Breast epithelium (tissue), 4 donors: ENCODE data around the gene LAMA1. TPM values are rescaled to one million over a fixed set of nuclear protein-coding genes. Genes with fewer than 3 reads are reported as not detected.
"Not testable (repeated sequence)": the region's sequence is repeated elsewhere in the genome, so short reads cannot be mapped to it uniquely, and the experiment has no call there.

Experiments used
- DNase-seq, 2 donors: peaks; one replicate each; pipeline ENCODE4 v3.0.0-alpha.2; 2019; ENCODE audit warnings: low spot score in 2 of 2
- H3K27ac ChIP-seq, 2 donors: fragments of 200-600 bp; sonication (generic) in 1 of 2; one replicate each; pipeline ENCODE4 v1.5.1; 2016 to 2019; ENCODE audit warnings: mild to moderate bottlenecking in 1 of 2
- H3K27me3 ChIP-seq, 2 donors: fragments of 200-600 bp; sonication (generic) in 1 of 2; one replicate each; pipeline versions ENCODE4 v1.5.1 to v1.6.0; 2017 to 2019; ENCODE audit warnings: control low read depth in 1 of 2, mild to moderate bottlenecking in 1 of 2
- H3K36me3 ChIP-seq: fragments of 200-600 bp; one replicate; pipeline ENCODE4 v1.5.1; 2019
- H3K4me1 ChIP-seq, 2 donors: fragments of 200-600 bp; sonication (generic); one replicate each; pipeline ENCODE4 v1.5.1; 2016 to 2019; ENCODE audit warnings: control low read depth in 1 of 2
- H3K4me3 ChIP-seq, 3 donors: fragments of 200-600 bp; sonication (generic); 1 replicate in 2 of 3; 2 replicates in 1 of 3; pipeline ENCODE4 v1.5.1; 2016 to 2019; ENCODE audit warnings: mild to moderate bottlenecking in 3 of 3, moderate library complexity in 2 of 3
- H3K9me3 ChIP-seq, 2 donors: fragments of 200-600 bp; sonication (generic) in 1 of 2; one replicate each; pipeline ENCODE4 v1.5.1; 2016 to 2019; ENCODE audit warnings: control low read depth in 1 of 2
- CTCF ChIP-seq, 3 donors: fragments of 450-650 bp; IDR thresholded peaks; one replicate each; pipeline ENCODE4 v1.5.1; 2016 to 2017; ENCODE audit warnings: antibody characterized with exemption in 3 of 3, mild to moderate bottlenecking in 3 of 3, moderate library complexity in 3 of 3
- POLR2A ChIP-seq: fragments of 450-650 bp; IDR thresholded peaks from one replicate; pipeline ENCODE4 v1.6.1; 2016; ENCODE audit warnings: antibody characterized with exemption, mild to moderate bottlenecking, moderate library complexity
- POLR2AphosphoS5 ChIP-seq, 3 donors: sonication (generic); formaldehyde crosslinking; IDR thresholded peaks; one replicate each; pipeline ENCODE4 v1.6.1; 2017; ENCODE audit warnings: antibody characterized with exemption in 3 of 3
- intact Hi-C: fragments of 100-400 bp; cut with DNase I; formaldehyde crosslinking; loops from one replicate; pipeline ENCODE4 v1.15.1; 2023; ENCODE audit warnings: low total_unique reads
- total RNA-seq, 3 donors: library from RNA; depleted of rRNA; stranded (reverse); fragments of >200 nt; gene quantifications; one replicate each; pipeline ENCODE4 v1.1.0, GENCODE V29; 2016

Gene LAMA1
- total RNA-seq, 3 donors from 2014 or later = 0.48 to 14.7 (median 10.2) TPM

- no peaks in the 10 kb centered on the region for H3K27me3 ChIP-seq
- H3K9me3 ChIP-seq = no peaks in the 10 kb centered on the region
- no peak for TF ChIP-seq CTCF (IDR thresholded peaks at IDR 0.05)
- TF ChIP-seq POLR2AphosphoS5 (IDR thresholded peaks at IDR 0.05) = no peak
- no peak for TF ChIP-seq POLR2A
- no peaks in the 10 kb centered on the region for H3K36me3 ChIP-seq
- H3K27ac ChIP-seq = no peak overlapping the region
- H3K4me3 ChIP-seq = no peak overlapping the region
- no peak for DNase-seq
- intact Hi-C loops = no loop called here
- no peaks in the 10 kb centered on the region for H3K4me1 ChIP-seq
Measured at GRCh38 chr18:6940451-6940850, 177.1 kb downstream of the LAMA1 start.

DNA sequence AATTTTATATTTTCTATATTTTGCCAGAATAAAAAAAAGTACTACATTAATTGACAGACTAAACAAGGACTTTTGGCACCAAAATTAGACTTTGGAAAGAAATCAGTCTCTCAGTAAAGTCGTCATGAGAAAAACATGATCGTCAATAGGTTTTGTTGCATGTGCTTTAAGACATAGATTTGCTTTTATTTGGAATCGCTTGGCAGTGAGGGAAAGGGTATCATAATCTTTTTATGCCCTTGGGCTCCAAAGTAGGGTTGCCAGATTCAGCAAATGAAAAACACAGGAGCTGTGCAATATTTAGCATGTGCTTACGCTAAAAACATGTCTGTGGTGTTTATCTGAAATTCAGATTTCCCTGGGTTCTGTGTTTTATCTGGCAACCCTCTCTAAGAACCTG, 177.6 kb downstream of the LAMA1 start:
- Histone ChIP-seq H3K4me1 (no peaks in the 10 kb centered on the region), H3K4me3 (no peak overlapping the region), H3K27ac (no peak overlapping the region), H3K36me3 (no peaks in the 10 kb centered on the region), H3K9me3 (no peaks in the 10 kb centered on the region), H3K27me3 (no peaks in the 10 kb centered on the region)
- DNase-seq = no peak
- intact Hi-C loops = no loop called here
- TF ChIP-seq CTCF (IDR thresholded peaks at IDR 0.05) (no peak), POLR2AphosphoS5 (IDR thresholded peaks at IDR 0.05) (no peak), POLR2A (no peak)

DNA sequence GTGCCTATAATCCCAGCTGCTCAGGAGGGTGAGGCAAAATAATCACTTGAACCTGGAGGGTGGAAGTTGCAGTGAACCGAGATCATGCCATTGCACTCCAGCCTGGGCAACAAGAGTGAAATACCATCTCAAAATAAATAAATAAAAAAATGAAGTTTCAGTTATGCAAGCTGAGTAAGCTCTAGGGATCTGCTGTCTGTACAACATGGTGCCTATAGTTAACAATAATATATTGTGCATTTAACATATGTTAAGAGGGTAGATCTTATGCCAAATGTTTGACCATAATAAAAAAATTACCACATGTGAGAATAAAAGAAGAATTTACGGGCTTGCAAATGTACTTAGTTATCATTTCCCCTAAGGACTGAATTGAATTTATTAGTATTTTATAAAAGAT, 179.2 kb downstream of the LAMA1 start:
- intact Hi-C loops, H3K4me3 ChIP-seq, H3K9me3 ChIP-seq, H3K27me3 ChIP-seq, DNase-seq, H3K4me1 ChIP-seq, H3K27ac ChIP-seq, H3K36me3 ChIP-seq: not testable (repeated sequence)

- Histone ChIP-seq H3K27me3 (no peaks in the 10 kb centered on the region), H3K27ac (no peak overlapping the region), H3K9me3 (no peaks in the 10 kb centered on the region), H3K4me3 (no peak overlapping the region), H3K36me3 (no peaks in the 10 kb centered on the region), H3K4me1 (no peaks in the 10 kb centered on the region)
- intact Hi-C loops = no loop called here
- TF ChIP-seq POLR2A = no peak
- no peak for TF ChIP-seq POLR2AphosphoS5 (IDR thresholded peaks at IDR 0.05)
- TF ChIP-seq CTCF (IDR thresholded peaks at IDR 0.05) = no peak
- DNase-seq = no peak
Measured at GRCh38 chr18:6938003-6938402, 179.6 kb downstream of the LAMA1 start.

GRCh38 chr18:6934859-6935258, 182.7 kb downstream of the LAMA1 start:
- no peaks in the 10 kb centered on the region for H3K36me3 ChIP-seq
- intact Hi-C loops = no loop called here
- H3K27ac ChIP-seq = no peak overlapping the region
- no peaks in the 10 kb centered on the region for H3K27me3 ChIP-seq
- H3K4me1 ChIP-seq = no peaks in the 10 kb centered on the region
- TF ChIP-seq POLR2A (no peak), CTCF (IDR thresholded peaks at IDR 0.05) (no peak), POLR2AphosphoS5 (IDR thresholded peaks at IDR 0.05) (no peak)
- DNase-seq = no peak
- no peaks in the 10 kb centered on the region for H3K9me3 ChIP-seq
- no peak overlapping the region for H3K4me3 ChIP-seq
